Tibial nerve (tissue), 4 donors: Measurements from ENCODE around the gene SMCR8. TPM values are rescaled to one million over a fixed set of nuclear protein-coding genes. Genes with fewer than 3 reads are reported as not detected.

Experiments used
- DNase-seq, 2 donors: peaks; one replicate each; pipeline ENCODE4 v3.0.0-alpha.2; 2019; ENCODE audit warnings: low spot score in 2 of 2
- H3K27ac ChIP-seq, 4 donors: fragments of 200-600 bp; sonication (generic) in 3 of 4; one replicate each; pipeline ENCODE4 v1.5.1; 2017 to 2019; ENCODE audit warnings: mild to moderate bottlenecking in 1 of 4
- H3K27me3 ChIP-seq, 2 donors: fragments of 200-600 bp; sonication (generic) in 1 of 2; one replicate each; pipeline versions ENCODE4 v1.5.1 to v1.6.0; 2017 to 2019
- H3K36me3 ChIP-seq, 3 donors: fragments of 200-600 bp; sonication (generic); one replicate each; pipeline ENCODE4 v1.5.1; 2018 to 2019
- H3K4me1 ChIP-seq, 4 donors: fragments of 200-600 bp; sonication (generic) in 3 of 4; one replicate each; pipeline ENCODE4 v1.5.1; 2017 to 2019
- H3K4me3 ChIP-seq, 4 donors: fragments of 200-600 bp; sonication (generic) in 3 of 4; one replicate each; pipeline ENCODE4 v1.5.1; 2017 to 2019; ENCODE audit warnings: mild to moderate bottlenecking in 1 of 4, moderate library complexity in 1 of 4
- H3K9me3 ChIP-seq, 4 donors: fragments of 200-600 bp; sonication (generic) in 3 of 4; one replicate each; pipeline ENCODE4 v1.5.1; 2017 to 2019
- CTCF ChIP-seq, 5 experiments: fragments of 200-600 bp in 3 of 5; fragments of 450-650 bp in 2 of 5; sonication (generic) in 3 of 5; IDR thresholded peaks; one replicate each; pipeline ENCODE4 v1.5.1; 2016 to 2019; ENCODE audit warnings: antibody characterized with exemption in 5 of 5, mild to moderate bottlenecking in 3 of 5, moderate library complexity in 2 of 5
- EP300 ChIP-seq, 2 donors: sonication (generic); formaldehyde crosslinking; IDR thresholded peaks; one replicate each; pipeline ENCODE4 v1.6.1; 2017; ENCODE audit warnings: antibody characterized with exemption in 2 of 2, mild to moderate bottlenecking in 1 of 2
- POLR2A ChIP-seq, 2 donors: fragments of 450-650 bp; IDR thresholded peaks; one replicate each; pipeline ENCODE4 v1.6.1; 2017; ENCODE audit warnings: antibody characterized with exemption in 2 of 2, mild to moderate bottlenecking in 2 of 2, moderate library complexity in 2 of 2
- WGBS, 2 donors: methylation state at CpG; one replicate each; pipeline ENCODE4 v1.1.5; 2018; 5-methylcytosine and 5-hydroxymethylcytosine counted together
- total RNA-seq, 4 donors: library from RNA; depleted of rRNA; stranded (reverse); fragments of >200 nt; gene quantifications; one replicate each; pipeline ENCODE4 v1.1.0, GENCODE V29; 2016

Gene SMCR8
- total RNA-seq, 4 donors from 2014 or later, result 11.4 to 13.5 (median 12.7) TPM

- Histone ChIP-seq H3K36me3 (peaks cover 9 to 92% (median 22%) of the 10 kb centered on the region in 3 donors), H3K4me3 (no peak overlapping the region), H3K27me3 (no peaks in the 10 kb centered on the region), H3K4me1 (no peaks in the 10 kb centered on the region), H3K9me3 (no peaks in the 10 kb centered on the region), H3K27ac (no peak overlapping the region)
- DNase-seq, result no peak
- WGBS, 2 donors, result 96 to 100% methylated on average over 1 of the region's 1 CpG
- no peak for TF ChIP-seq CTCF (IDR thresholded peaks at IDR 0.05)
- TF ChIP-seq EP300 (IDR thresholded peaks at IDR 0.05), result no peak
- TF ChIP-seq POLR2A (IDR thresholded peaks at IDR 0.05), result no peak
Observed at GRCh38 chr17:18277076-18277475, 38.0 kb upstream of the SMCR8 start.

GRCh38 chr17:18278867-18279266 lies 36.2 kb upstream of the SMCR8 start:
- Histone ChIP-seq H3K27me3 (no peaks in the 10 kb centered on the region), H3K4me1 (no peaks in the 10 kb centered on the region), H3K4me3 (no peak overlapping the region), H3K27ac (no peak overlapping the region), H3K36me3 (peaks cover 9 to 97% (median 22%) of the 10 kb centered on the region in 3 donors), H3K9me3 (no peaks in the 10 kb centered on the region)
- no peak for DNase-seq
- TF ChIP-seq CTCF (IDR thresholded peaks at IDR 0.05) (no peak), POLR2A (IDR thresholded peaks at IDR 0.05) (no peak), EP300 (IDR thresholded peaks at IDR 0.05) (no peak)
- 79 to 81% methylated on average over 3 of the region's 3 CpGs for WGBS, 2 donors

DNA sequence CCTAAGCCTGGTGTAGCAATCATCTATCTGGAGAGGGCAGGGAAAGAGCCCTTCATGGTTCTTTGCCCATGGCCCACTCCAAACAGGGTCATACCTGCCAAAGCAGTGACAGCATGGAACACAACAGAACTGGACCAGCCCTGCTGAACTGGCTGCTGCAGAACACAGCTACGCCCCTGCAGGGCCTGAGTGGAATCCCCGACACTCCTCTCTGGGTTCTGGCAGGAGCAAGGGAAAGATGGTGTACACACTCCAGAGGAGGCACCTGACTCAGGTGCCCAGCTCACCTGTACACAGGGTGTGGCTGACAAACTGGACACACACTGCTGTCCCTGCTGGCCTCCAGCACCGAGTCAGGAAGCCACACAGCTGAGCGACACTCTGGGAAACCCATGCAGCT lies 34.8 kb upstream of the SMCR8 start:
- DNase-seq, result no peak
- whole genome bisulfite sequencing, 2 donors, result 96 to 100% methylated on average over 3 to 4 of the region's 4 CpGs
- Histone ChIP-seq H3K4me3 (no peak overlapping the region), H3K4me1 (no peaks in the 10 kb centered on the region), H3K27me3 (no peaks in the 10 kb centered on the region), H3K27ac (no peak overlapping the region), H3K36me3 (peaks cover 11 to 99% (median 23%) of the 10 kb centered on the region in 3 donors), H3K9me3 (no peaks in the 10 kb centered on the region)
- TF ChIP-seq CTCF (IDR thresholded peaks at IDR 0.05), result no peak
- TF ChIP-seq EP300 (IDR thresholded peaks at IDR 0.05), result no peak
- no peak for TF ChIP-seq POLR2A (IDR thresholded peaks at IDR 0.05)

DNA sequence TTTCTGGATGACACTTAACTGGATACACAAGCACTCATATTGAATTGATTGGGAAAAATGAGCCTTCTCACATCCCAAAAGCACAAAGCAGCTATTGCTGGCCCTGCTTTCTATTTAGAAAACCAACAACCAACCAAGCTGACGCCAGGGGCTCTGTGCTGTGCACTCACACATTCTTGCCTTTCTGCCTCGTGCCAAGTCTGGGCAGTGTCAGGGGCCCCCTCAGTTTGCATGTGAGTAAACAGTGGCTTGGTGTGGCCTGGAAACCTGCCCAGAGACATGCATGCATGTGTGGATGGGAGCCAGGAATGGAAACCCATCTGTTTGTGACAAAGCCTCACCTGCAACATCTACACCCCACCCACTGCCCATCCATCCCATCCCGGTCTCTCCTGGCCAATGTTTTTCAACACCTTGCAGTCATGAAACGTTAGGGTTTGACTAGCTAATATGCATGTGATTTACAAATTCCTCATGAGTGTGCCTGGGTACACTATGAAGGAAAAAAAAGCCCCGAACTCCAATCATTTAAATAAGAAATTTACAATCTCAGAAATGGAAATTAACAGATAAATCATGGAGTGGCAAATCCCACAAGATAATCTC lies 34.2 kb upstream of the SMCR8 start:
- no peak for DNase-seq
- Histone ChIP-seq H3K9me3 (no peaks in the 10 kb centered on the region), H3K36me3 (peaks cover 11 to 99% (median 26%) of the 10 kb centered on the region in 3 donors), H3K27ac (no peak overlapping the region), H3K4me3 (no peak overlapping the region), H3K4me1 (no peaks in the 10 kb centered on the region), H3K27me3 (no peaks in the 10 kb centered on the region)
- no peak for TF ChIP-seq POLR2A (IDR thresholded peaks at IDR 0.05)
- no peak for TF ChIP-seq CTCF (IDR thresholded peaks at IDR 0.05)
- no peak for TF ChIP-seq EP300 (IDR thresholded peaks at IDR 0.05)
- WGBS, 2 donors, result 45 to 58% methylated on average over 5 of the region's 5 CpGs

- Histone ChIP-seq H3K4me3 (no peak overlapping the region), H3K27me3 (no peaks in the 10 kb centered on the region), H3K4me1 (no peaks in the 10 kb centered on the region), H3K9me3 (no peaks in the 10 kb centered on the region), H3K27ac (no peak overlapping the region), H3K36me3 (peaks cover 7 to 99% (median 30%) of the 10 kb centered on the region in 3 donors)
- no peak for DNase-seq
- TF ChIP-seq EP300 (IDR thresholded peaks at IDR 0.05) (no peak), POLR2A (IDR thresholded peaks at IDR 0.05) (no peak)
- WGBS, 2 donors, result 86 to 93% methylated on average over 6 of the region's 6 CpGs
Observed at GRCh38 chr17:18281788-18282187, 33.3 kb upstream of the SMCR8 start.
